ENCODE measurements around the gene MGAT4B.

GRCh38 chr5:179773686-179774040 lies 33.0 kb downstream of the MGAT4B start:
- TF ChIP-seq POLR2A (IDR thresholded peaks at IDR 0.05) (no peak), CTCF (IDR thresholded peaks at IDR 0.05) (no peak), POLR2AphosphoS5 (IDR thresholded peaks at IDR 0.05) (no peak), EP300 (IDR thresholded peaks at IDR 0.05) (no peak)

Data from sigmoid colon (tissue), 4 donors.